ENCODE data around the gene FGFRL1.

GRCh38 chr4:1060621-1061020 lies 49.2 kb downstream of the FGFRL1 start:
- TF ChIP-seq EZH2 (IDR thresholded peaks at IDR 0.05; ENCODE audit: borderline replicate concordance, low read length) (no peak), CTCF (IDR thresholded peaks at IDR 0.05; ENCODE audit: low read length) (no peak)

Measured in OCI-LY1 (cell line).